HCT116 (cell line): ENCODE data around the gene PTBP1.

Experiments
- ATF3 ChIP-seq: IDR thresholded peaks from 2 replicates; pipeline ENCODE4 v1.6.1; 2012
- CBX3 ChIP-seq: IDR thresholded peaks from 2 replicates; pipeline ENCODE4 v1.6.1; 2012; ENCODE audit warnings: low read depth
- CEBPB ChIP-seq: IDR thresholded peaks from 2 replicates; pipeline ENCODE4 v1.6.1; 2012; ENCODE audit warnings: low read depth
- EGR1 ChIP-seq: IDR thresholded peaks from 2 replicates; pipeline ENCODE4 v1.6.1; 2012; ENCODE audit warnings: low read depth
- EZH2 ChIP-seq: fragments of 200-600 bp; sonication (generic); IDR thresholded peaks from 2 replicates; pipeline ENCODE4 v1.6.1; 2017; ENCODE audit warnings: antibody characterized with exemption, mixed run types
- POLR2A ChIP-seq: IDR thresholded peaks from 2 replicates; pipeline ENCODE4 v1.7.0; 2011; ENCODE audit warnings: borderline replicate concordance; ENCODE audit not compliant: insufficient read depth, insufficient read length; ENCODE audit errors: extremely low read depth
- SP1 ChIP-seq: IDR thresholded peaks from 2 replicates; pipeline ENCODE4 v1.6.1; 2012; ENCODE audit warnings: low read depth
- YY1 ChIP-seq: IDR thresholded peaks from 2 replicates; pipeline ENCODE4 v1.6.1; 2011; ENCODE audit warnings: low read length, low read depth, moderate library complexity, mild to moderate bottlenecking; ENCODE audit not compliant: insufficient replicate concordance; ENCODE audit errors: extremely low read depth
- TF ChIP-seq, protein P1 (sequence below), 3 experiments: fragments of 200-600 bp in 1 of 3; sonication (generic) in 1 of 3; IDR thresholded peaks in 2 of 3; conservative IDR thresholded peaks in 1 of 3; 2 replicates each; pipeline ENCODE4 v1.5.1; 2012 to 2017; ENCODE audit warnings: low read depth in 2 of 3, low read length in 2 of 3, antibody characterized with exemption in 1 of 3, borderline replicate concordance in 1 of 3, control low read depth in 1 of 3, mild to moderate bottlenecking in 1 of 3, mixed read lengths in 1 of 3, mixed run types in 1 of 3, moderate library complexity in 1 of 3; ENCODE audit not compliant: insufficient read depth in 1 of 3
- TF ChIP-seq, protein P2 (sequence below): IDR thresholded peaks from 2 replicates; pipeline ENCODE4 v1.6.1; 2011; ENCODE audit warnings: mild to moderate bottlenecking, low read length, moderate library complexity; ENCODE audit not compliant: insufficient replicate concordance; ENCODE audit errors: extremely low read depth

DNA sequence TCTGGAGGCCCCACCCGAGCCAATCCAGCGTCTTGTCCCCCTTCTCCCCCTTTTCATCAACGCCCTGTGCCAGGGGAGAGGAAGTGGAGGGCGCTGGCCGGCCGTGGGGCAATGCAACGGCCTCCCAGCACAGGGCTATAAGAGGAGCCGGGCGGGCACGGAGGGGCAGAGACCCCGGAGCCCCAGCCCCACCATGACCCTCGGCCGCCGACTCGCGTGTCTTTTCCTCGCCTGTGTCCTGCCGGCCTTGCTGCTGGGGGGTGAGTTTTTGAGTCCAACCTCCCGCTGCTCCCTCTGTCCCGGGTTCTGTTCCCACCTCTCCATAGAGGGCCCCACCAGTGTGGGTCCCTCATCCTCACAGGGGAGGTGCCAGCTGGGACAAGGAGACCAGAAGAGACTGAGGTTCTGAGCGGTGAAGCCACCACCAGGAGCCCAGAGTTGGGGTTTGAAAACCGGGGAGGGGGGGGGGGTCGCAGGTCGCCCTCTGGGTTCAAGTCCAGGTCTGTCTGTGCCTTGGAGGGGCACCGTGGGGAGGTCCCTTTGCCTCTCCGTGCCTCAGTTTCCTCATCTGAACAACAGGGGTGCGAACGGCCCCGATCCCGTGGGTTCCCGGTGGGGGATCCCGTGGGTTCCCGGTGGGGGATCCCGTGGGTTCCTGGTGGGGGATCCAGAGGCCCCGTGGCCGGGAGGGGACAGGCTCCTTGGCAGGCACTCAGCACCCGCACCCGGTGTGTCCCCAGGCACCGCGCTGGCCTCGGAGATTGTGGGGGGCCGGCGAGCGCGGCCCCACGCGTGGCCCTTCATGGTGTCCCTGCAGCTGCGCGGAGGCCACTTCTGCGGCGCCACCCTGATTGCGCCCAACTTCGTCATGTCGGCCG, 55.1 kb downstream of the PTBP1 start, which contains the start of gene ELANE:
- TF ChIP-seq, protein P1, sequence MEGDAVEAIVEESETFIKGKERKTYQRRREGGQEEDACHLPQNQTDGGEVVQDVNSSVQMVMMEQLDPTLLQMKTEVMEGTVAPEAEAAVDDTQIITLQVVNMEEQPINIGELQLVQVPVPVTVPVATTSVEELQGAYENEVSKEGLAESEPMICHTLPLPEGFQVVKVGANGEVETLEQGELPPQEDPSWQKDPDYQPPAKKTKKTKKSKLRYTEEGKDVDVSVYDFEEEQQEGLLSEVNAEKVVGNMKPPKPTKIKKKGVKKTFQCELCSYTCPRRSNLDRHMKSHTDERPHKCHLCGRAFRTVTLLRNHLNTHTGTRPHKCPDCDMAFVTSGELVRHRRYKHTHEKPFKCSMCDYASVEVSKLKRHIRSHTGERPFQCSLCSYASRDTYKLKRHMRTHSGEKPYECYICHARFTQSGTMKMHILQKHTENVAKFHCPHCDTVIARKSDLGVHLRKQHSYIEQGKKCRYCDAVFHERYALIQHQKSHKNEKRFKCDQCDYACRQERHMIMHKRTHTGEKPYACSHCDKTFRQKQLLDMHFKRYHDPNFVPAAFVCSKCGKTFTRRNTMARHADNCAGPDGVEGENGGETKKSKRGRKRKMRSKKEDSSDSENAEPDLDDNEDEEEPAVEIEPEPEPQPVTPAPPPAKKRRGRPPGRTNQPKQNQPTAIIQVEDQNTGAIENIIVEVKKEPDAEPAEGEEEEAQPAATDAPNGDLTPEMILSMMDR (IDR thresholded peaks at IDR 0.05 in 2 of 3, conservative IDR thresholded peaks at IDR 0.05 in 1 of 3; ENCODE audit: borderline replicate concordance in 1 of 3, insufficient read depth in 1 of 3, low read depth in 2 of 3, low read length in 2 of 3), result no peak
- TF ChIP-seq ATF3 (no peak), POLR2A (no peak), EGR1 (no peak), CBX3 (no peak), SP1 (no peak), CEBPB (no peak), EZH2 (no peak), YY1 (no peak)
- TF ChIP-seq, protein P2, sequence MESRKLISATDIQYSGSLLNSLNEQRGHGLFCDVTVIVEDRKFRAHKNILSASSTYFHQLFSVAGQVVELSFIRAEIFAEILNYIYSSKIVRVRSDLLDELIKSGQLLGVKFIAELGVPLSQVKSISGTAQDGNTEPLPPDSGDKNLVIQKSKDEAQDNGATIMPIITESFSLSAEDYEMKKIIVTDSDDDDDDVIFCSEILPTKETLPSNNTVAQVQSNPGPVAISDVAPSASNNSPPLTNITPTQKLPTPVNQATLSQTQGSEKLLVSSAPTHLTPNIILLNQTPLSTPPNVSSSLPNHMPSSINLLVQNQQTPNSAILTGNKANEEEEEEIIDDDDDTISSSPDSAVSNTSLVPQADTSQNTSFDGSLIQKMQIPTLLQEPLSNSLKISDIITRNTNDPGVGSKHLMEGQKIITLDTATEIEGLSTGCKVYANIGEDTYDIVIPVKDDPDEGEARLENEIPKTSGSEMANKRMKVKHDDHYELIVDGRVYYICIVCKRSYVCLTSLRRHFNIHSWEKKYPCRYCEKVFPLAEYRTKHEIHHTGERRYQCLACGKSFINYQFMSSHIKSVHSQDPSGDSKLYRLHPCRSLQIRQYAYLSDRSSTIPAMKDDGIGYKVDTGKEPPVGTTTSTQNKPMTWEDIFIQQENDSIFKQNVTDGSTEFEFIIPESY, result no peak
